H9 (cell line): ENCODE data around the gene RAC2. TPM values are rescaled to one million over a fixed set of nuclear protein-coding genes. Genes with fewer than 3 reads are reported as not detected.

Experiments
- DNase-seq: peaks from one replicate; pipeline ENCODE4 v3.0.0-alpha.2; 2017
- H2AFZ ChIP-seq: one replicate; pipeline ENCODE4 v1.6.1; 2013; ENCODE audit warnings: mild to moderate bottlenecking, low read length, control low read depth, moderate library complexity
- H2AK5ac ChIP-seq: 2 replicates; pipeline ENCODE4 v1.6.1; 2013; ENCODE audit warnings: low read length, control low read depth, mixed read lengths; ENCODE audit not compliant: insufficient read length
- H2BK120ac ChIP-seq: one replicate; pipeline ENCODE4 v1.6.1; 2013; ENCODE audit warnings: low read depth, mild to moderate bottlenecking, low read length, control low read depth, inconsistent platforms; ENCODE audit not compliant: poor library complexity, severe bottlenecking
- H2BK12ac ChIP-seq: 2 replicates; pipeline ENCODE4 v1.6.1; 2013; ENCODE audit warnings: low read length, control low read depth, mixed read lengths, low read depth; ENCODE audit not compliant: insufficient read length
- H2BK15ac ChIP-seq: 2 replicates; pipeline ENCODE4 v1.6.1; 2013; ENCODE audit warnings: low read depth, low read length, control low read depth
- H2BK20ac ChIP-seq: one replicate; pipeline ENCODE4 v1.6.1; 2013; ENCODE audit warnings: low read depth, mild to moderate bottlenecking, low read length, control low read depth, inconsistent platforms; ENCODE audit not compliant: poor library complexity, severe bottlenecking
- H2BK5ac ChIP-seq: 2 replicates; pipeline ENCODE4 v1.6.1; 2013; ENCODE audit warnings: low read length, control low read depth, mixed read lengths; ENCODE audit not compliant: insufficient read length
- H3K14ac ChIP-seq: 2 replicates; pipeline ENCODE4 v1.6.1; 2013; ENCODE audit warnings: low read length, control low read depth; ENCODE audit not compliant: insufficient read depth
- H3K18ac ChIP-seq: 2 replicates; pipeline ENCODE4 v1.6.1; 2013; ENCODE audit warnings: low read depth, mild to moderate bottlenecking, mixed read lengths, low read length, control low read depth; ENCODE audit not compliant: insufficient read length
- H3K23ac ChIP-seq: 2 replicates; pipeline ENCODE4 v1.6.1; 2013; ENCODE audit warnings: low read length, control low read depth, mixed read lengths, low read depth; ENCODE audit not compliant: insufficient read length
- H3K23me2 ChIP-seq: 2 replicates; pipeline ENCODE4 v1.6.1; 2013; ENCODE audit warnings: low read depth, mild to moderate bottlenecking, mixed read lengths, low read length, control low read depth; ENCODE audit not compliant: insufficient read length, poor library complexity, severe bottlenecking
- H3K27ac ChIP-seq: 2 replicates; pipeline ENCODE4 v1.5.1; 2013; ENCODE audit warnings: low read length, control low read depth, mixed read lengths, low read depth; ENCODE audit not compliant: insufficient read length
- H3K27me3 ChIP-seq: 2 replicates; pipeline ENCODE4 v1.6.1; 2013; ENCODE audit warnings: low read length, control low read depth, inconsistent platforms; ENCODE audit not compliant: insufficient read depth
- H3K4ac ChIP-seq: 2 replicates; pipeline ENCODE4 v1.6.1; 2013; ENCODE audit warnings: low read depth, mild to moderate bottlenecking, control low read depth, inconsistent platforms, low read length, moderate library complexity
- H3K4me1 ChIP-seq: 2 replicates; pipeline ENCODE4 v1.6.1; 2013; ENCODE audit warnings: low read length, control low read depth, inconsistent platforms; ENCODE audit not compliant: insufficient read depth
- H3K4me2 ChIP-seq: 2 replicates; pipeline ENCODE4 v1.6.1; 2013; ENCODE audit warnings: low read length, control low read depth, mixed read lengths; ENCODE audit not compliant: insufficient read length, insufficient read depth
- H3K56ac ChIP-seq: 2 replicates; pipeline ENCODE4 v1.6.1; 2013; ENCODE audit warnings: low read depth, mild to moderate bottlenecking, mixed read lengths, low read length, control low read depth; ENCODE audit not compliant: insufficient read length
- H3K79me1 ChIP-seq: 2 replicates; pipeline ENCODE4 v1.6.1; 2013; ENCODE audit warnings: low read depth, mild to moderate bottlenecking, moderate library complexity, low read length, control low read depth, inconsistent platforms; ENCODE audit not compliant: insufficient read depth, poor library complexity, severe bottlenecking
- H3K79me2 ChIP-seq: 2 replicates; pipeline ENCODE4 v1.6.1; 2013; ENCODE audit warnings: low read length, control low read depth, inconsistent platforms; ENCODE audit not compliant: insufficient read depth
- H3K9ac ChIP-seq: 2 replicates; pipeline ENCODE4 v1.6.1; 2013; ENCODE audit warnings: low read length, control low read depth, mixed read lengths; ENCODE audit not compliant: insufficient read length; ENCODE audit errors: extremely low read depth
- H3K9me3 ChIP-seq: one replicate; pipeline ENCODE4 v1.6.1; 2013; ENCODE audit warnings: low read depth, low read length, inconsistent platforms; ENCODE audit not compliant: control insufficient read depth
- H3T11ph ChIP-seq: one replicate; pipeline ENCODE4 v1.6.1; 2013; ENCODE audit warnings: mild to moderate bottlenecking, low read length, control low read depth, inconsistent platforms
- H4K20me1 ChIP-seq: one replicate; pipeline ENCODE4 v1.6.1; 2013; ENCODE audit not compliant: control insufficient read depth, insufficient read length, insufficient read depth
- H4K5ac ChIP-seq: 2 replicates; pipeline ENCODE4 v1.6.1; 2013; ENCODE audit warnings: low read depth, mild to moderate bottlenecking, mixed read lengths, low read length, control low read depth; ENCODE audit not compliant: insufficient read length
- H4K8ac ChIP-seq: replicated peaks from 2 replicates; pipeline ENCODE4 v1.6.1; 2013; ENCODE audit warnings: low read length, control low read depth, mixed read lengths, low read depth; ENCODE audit not compliant: insufficient read length
- H4K91ac ChIP-seq: 2 replicates; pipeline ENCODE4 v1.6.1; 2013; ENCODE audit warnings: low read depth, mild to moderate bottlenecking, moderate library complexity, mixed read lengths, low read length, control low read depth; ENCODE audit not compliant: insufficient read length
- H3K27ac Mint-ChIP-seq, 3 experiments: 2 replicates in 2 of 3; 3 replicates in 1 of 3; pipeline ENCODE4 v1.8.0; 2020 to 2021; ENCODE audit warnings: mixed read lengths in 3 of 3, mild to moderate bottlenecking in 1 of 3, moderate library complexity in 1 of 3
- H3K27me3 Mint-ChIP-seq: 2 replicates; pipeline ENCODE4 v1.8.0; 2021; ENCODE audit warnings: low read depth, mild to moderate bottlenecking, moderate library complexity, mixed read lengths
- H3K36me3 Mint-ChIP-seq, 3 experiments: 2 replicates in 2 of 3; 3 replicates in 1 of 3; pipeline ENCODE4 v1.8.0; 2020 to 2021; ENCODE audit warnings: low read depth in 3 of 3, mixed read lengths in 3 of 3; ENCODE audit not compliant: insufficient read depth in 1 of 3
- H3K4me1 Mint-ChIP-seq, 2 experiments: 2 replicates each; pipeline ENCODE4 v1.8.0; 2020; ENCODE audit warnings: mixed read lengths in 2 of 2
- H3K4me3 Mint-ChIP-seq, 2 experiments: 2 replicates in 1 of 2; 3 replicates in 1 of 2; pipeline ENCODE4 v1.8.0; 2020 to 2021; ENCODE audit warnings: mild to moderate bottlenecking in 2 of 2, mixed read lengths in 2 of 2, moderate library complexity in 1 of 2
- H3K9me3 Mint-ChIP-seq, 2 experiments: 2 replicates in 1 of 2; 3 replicates in 1 of 2; pipeline ENCODE4 v1.8.0; 2020; ENCODE audit warnings: mild to moderate bottlenecking in 2 of 2, mixed read lengths in 2 of 2, moderate library complexity in 1 of 2
- CTCF ChIP-seq: fragments of 200-600 bp; sonication (generic); conservative IDR thresholded peaks from 3 replicates; pipeline ENCODE4 v1.8.0; 2021; ENCODE audit warnings: antibody characterized with exemption, mild to moderate bottlenecking
- WGBS: extraction: QIAGEN DNeasy Blood & Tissue Kit; methylation state at CpG from one replicate; pipeline ENCODE4 v1.1.7; 2013; ENCODE audit warnings: missing lambda C conversion rate, low lambda C conversion rate, mixed read lengths; ENCODE audit not compliant: insufficient read length; ENCODE audit errors: extremely low coverage; 5-methylcytosine and 5-hydroxymethylcytosine counted together
- total RNA-seq: library from RNA; stranded (reverse); gene quantifications from 2 replicates; pipeline ENCODE4 v1.2.1, GENCODE V29; 2021

The RAC2 gene
- total RNA-seq, 1 experiment from 2014 or later: 2.8 TPM

- H2BK120ac ChIP-seq: no peak overlapping the region
- H3K27ac ChIP-seq: no peak overlapping the region
- no peaks in the 10 kb centered on the region for H3K23me2 ChIP-seq
- no peak overlapping the region for H2BK5ac ChIP-seq
- DNase-seq: no peak
- Mint-ChIP-seq H3K27me3 (peaks cover 11% of the 10 kb centered on the region), H3K9me3 (no peaks in the 10 kb centered on the region), H3K4me1 (peaks cover 6 to 23% of the 10 kb centered on the region in 2 experiments), H3K27ac (no peak overlapping the region), H3K36me3 (no peaks in the 10 kb centered on the region), H3K4me3 (no peak overlapping the region)
- no peaks in the 10 kb centered on the region for H3K27me3 ChIP-seq
- no peaks in the 10 kb centered on the region for H3K79me2 ChIP-seq
- WGBS: no CpG with 5 or more reads among the region's 5 CpGs
- no peak overlapping the region for H3K14ac ChIP-seq
- no peak for TF ChIP-seq CTCF
- H2BK20ac ChIP-seq: no peak overlapping the region
- H4K5ac ChIP-seq: no peak overlapping the region
- no peak overlapping the region for H2AK5ac ChIP-seq
- no peak overlapping the region for H3K9ac ChIP-seq
- no peaks in the 10 kb centered on the region for H3K9me3 ChIP-seq
- no peak overlapping the region for H3T11ph ChIP-seq
- H4K91ac ChIP-seq: no peak overlapping the region
- no peak overlapping the region for H3K4me2 ChIP-seq
- H2BK15ac ChIP-seq: no peak overlapping the region
- H2AFZ ChIP-seq: no peak overlapping the region
- no peak overlapping the region for H4K8ac ChIP-seq
- no peak overlapping the region for H3K4ac ChIP-seq
- no peak overlapping the region for H2BK12ac ChIP-seq
- H3K79me1 ChIP-seq: no peaks in the 10 kb centered on the region
- no peaks in the 10 kb centered on the region for H4K20me1 ChIP-seq
- no peak overlapping the region for H3K23ac ChIP-seq
- H3K56ac ChIP-seq: no peak overlapping the region
- H3K4me1 ChIP-seq: no peaks in the 10 kb centered on the region
- H3K18ac ChIP-seq: no peak overlapping the region
These were observed 39.0 kb downstream of the RAC2 start for GRCh38 chr22:37205046-37205445.
